Mucosa of descending colon (tissue), 3 donors: ENCODE data around the gene B4GALNT3. TPM values are rescaled to one million over a fixed set of nuclear protein-coding genes. Genes with fewer than 3 reads are reported as not detected.

ENCODE experiments used
- ATAC-seq: fragments of 200-7000 bp; cut with Tn5 transposase; one replicate; pipeline ENCODE4 v1.9.1; 2020; ENCODE audit warnings: mild to moderate bottlenecking, moderate library complexity
- DNase-seq, 3 donors: peaks; one replicate each; pipeline ENCODE4 v3.0.0-alpha.2; 2020
- H3K36me3 ChIP-seq: fragments of 200-600 bp; one replicate; pipeline ENCODE4 v1.8.0; 2021; ENCODE audit warnings: low read depth, mild to moderate bottlenecking
- H3K4me1 ChIP-seq: fragments of 200-600 bp; one replicate; pipeline ENCODE4 v1.8.0; 2021; ENCODE audit warnings: low read depth, mild to moderate bottlenecking
- H3K4me3 ChIP-seq: fragments of 200-600 bp; one replicate; pipeline ENCODE4 v1.8.0; 2021; ENCODE audit warnings: mild to moderate bottlenecking
- H3K9me3 ChIP-seq: fragments of 200-600 bp; one replicate; pipeline ENCODE4 v1.8.0; 2021; ENCODE audit warnings: mild to moderate bottlenecking
- intact Hi-C, 2 donors: fragments of 100-400 bp; cut with DNase I in 1 of 2; cut with micrococcal nuclease in 1 of 2; formaldehyde crosslinking; loops; one replicate each; pipeline versions ENCODE4 v1.11.0 to v1.11.1; 2022; cut with DNase I, micrococcal nuclease
- total RNA-seq, 3 donors: library from RNA; stranded (reverse); fragmentation: NEBNext Ultra II Directional in 2 of 3; extraction: Animal tissue kit (Norgen Biotek cat#: 25700) in 2 of 3; gene quantifications; one replicate each; pipeline versions ENCODE4 v1.2.1 to v1.2.4, GENCODE V29; 2021 to 2023
- TF ChIP-seq, protein P1 (sequence below): fragments of 200-600 bp; IDR thresholded peaks from one replicate; pipeline ENCODE4 v1.8.0; 2022; ENCODE audit warnings: antibody characterized with exemption, mild to moderate bottlenecking
- donor health status: DM: no; HTN: no; CAD: no; lungs with moderate emphysema.
- donor health status: DM: no; HTN: no; CAD: no.
- donor health status: DM: no; HTN: yes; CAD: no.

The B4GALNT3 gene
- total RNA-seq, 3 donors from 2014 or later: 62.9 to 134 (median 94.9) TPM

DNA sequence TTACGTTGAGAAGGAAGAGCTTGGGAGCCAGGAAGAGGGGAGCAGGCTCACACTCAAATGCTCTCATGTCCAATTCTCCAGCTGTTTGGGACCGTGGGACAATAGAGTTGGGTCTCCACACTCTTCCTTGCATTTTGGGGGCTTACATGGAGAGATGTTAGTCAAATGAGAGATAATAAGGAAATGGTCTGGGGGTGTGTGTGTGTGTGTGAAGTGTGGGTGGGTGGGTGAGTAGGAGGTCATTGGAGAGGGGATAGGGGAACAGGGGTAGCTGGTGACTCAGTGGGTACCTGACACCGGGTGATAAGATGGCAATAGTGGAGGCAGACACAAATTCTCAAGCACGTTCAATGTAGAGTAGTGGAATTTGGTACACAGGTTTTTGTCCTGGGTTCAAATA is 68.0 kb downstream of the B4GALNT3 start:
- Histone ChIP-seq H3K4me1 (peaks cover 5% of the 10 kb centered on the region), H3K9me3 (no peaks in the 10 kb centered on the region), H3K4me3 (no peak overlapping the region), H3K36me3 (no peaks in the 10 kb centered on the region)
- ATAC-seq (no peak), DNase-seq (no peak)
- intact Hi-C loops: no loop called here
- TF ChIP-seq, protein P1, sequence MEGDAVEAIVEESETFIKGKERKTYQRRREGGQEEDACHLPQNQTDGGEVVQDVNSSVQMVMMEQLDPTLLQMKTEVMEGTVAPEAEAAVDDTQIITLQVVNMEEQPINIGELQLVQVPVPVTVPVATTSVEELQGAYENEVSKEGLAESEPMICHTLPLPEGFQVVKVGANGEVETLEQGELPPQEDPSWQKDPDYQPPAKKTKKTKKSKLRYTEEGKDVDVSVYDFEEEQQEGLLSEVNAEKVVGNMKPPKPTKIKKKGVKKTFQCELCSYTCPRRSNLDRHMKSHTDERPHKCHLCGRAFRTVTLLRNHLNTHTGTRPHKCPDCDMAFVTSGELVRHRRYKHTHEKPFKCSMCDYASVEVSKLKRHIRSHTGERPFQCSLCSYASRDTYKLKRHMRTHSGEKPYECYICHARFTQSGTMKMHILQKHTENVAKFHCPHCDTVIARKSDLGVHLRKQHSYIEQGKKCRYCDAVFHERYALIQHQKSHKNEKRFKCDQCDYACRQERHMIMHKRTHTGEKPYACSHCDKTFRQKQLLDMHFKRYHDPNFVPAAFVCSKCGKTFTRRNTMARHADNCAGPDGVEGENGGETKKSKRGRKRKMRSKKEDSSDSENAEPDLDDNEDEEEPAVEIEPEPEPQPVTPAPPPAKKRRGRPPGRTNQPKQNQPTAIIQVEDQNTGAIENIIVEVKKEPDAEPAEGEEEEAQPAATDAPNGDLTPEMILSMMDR: no peak

DNA sequence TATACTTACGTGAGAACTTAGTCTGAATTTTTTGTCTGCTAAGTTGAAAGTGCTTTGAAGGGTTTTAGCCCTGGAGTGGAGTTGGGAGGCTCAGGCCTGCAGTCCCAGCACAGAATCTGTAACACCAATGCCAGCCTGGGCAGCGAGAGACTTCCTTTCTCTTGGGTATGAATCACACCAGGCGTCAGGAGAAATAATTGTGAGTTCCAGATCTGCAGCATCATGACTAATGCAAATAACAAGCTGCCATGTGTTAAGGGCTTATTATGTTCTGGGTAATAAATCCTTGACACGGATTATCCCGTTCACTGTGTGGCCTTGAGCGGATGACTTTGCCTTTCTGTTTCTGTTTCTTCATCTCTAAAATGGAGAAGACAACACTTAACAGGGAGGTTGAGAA is 70.6 kb downstream of the B4GALNT3 start:
- no peaks in the 10 kb centered on the region for H3K36me3 ChIP-seq
- intact Hi-C loops: no loop called here
- TF ChIP-seq, protein P1: no peak
- DNase-seq (no peak), ATAC-seq (peak; percentile 87)
- H3K4me3 ChIP-seq: no peak overlapping the region
- H3K9me3 ChIP-seq: no peaks in the 10 kb centered on the region
- no peaks in the 10 kb centered on the region for H3K4me1 ChIP-seq

DNA sequence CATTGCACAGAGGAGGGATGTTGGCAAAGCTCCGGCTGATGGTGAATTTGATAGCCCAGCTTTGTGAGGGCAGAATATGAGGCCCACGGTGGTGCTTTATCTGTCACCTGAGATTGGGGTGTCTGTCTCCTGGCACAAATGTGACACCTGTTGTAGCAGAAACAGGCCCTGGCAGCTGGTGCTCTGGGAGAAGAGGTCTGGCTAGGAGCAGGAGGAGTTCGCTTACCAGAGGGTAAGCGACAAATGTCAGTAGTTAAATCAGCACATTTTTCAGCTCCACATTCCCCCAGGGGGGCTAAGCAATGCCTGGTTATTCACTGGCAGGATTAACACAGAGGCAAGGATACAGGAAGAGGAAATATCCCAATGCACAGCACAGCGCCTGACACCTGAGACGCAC is 71.1 kb downstream of the B4GALNT3 start:
- intact Hi-C loops: no loop called here
- no peaks in the 10 kb centered on the region for H3K9me3 ChIP-seq
- H3K4me1 ChIP-seq: no peaks in the 10 kb centered on the region
- DNase-seq (no peak), ATAC-seq (no peak)
- H3K4me3 ChIP-seq: no peak overlapping the region
- H3K36me3 ChIP-seq: no peaks in the 10 kb centered on the region
- TF ChIP-seq, protein P1: no peak

DNA sequence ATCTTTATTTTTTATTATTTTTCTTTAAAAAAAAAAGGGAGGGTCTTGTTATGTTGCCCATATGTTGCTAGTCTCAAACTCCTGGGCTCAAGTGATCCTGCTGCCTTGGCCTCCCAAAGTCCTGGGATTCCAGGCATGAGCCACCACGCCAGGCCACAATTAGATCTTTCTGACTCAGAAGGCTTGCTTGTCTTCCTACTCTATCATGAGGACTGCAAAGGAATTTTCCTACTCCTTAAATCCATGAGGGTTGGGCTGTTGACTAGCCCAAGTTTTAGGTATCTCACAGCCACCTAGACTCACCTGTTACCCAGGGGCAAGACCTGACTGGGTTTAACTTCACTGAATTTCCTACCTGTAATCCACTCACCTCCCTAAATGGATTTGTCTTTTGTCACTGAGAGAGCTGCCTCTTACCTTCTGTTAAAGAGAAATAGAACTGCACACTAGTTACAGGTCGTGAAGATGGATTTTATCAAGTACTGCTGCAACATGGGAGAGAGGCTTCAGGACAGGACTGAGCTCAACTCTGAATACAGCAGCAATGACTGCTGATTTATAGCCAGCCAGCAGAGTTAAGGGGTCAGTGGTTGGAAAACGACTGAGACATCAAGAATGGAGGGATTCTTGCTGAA is 72.3 kb downstream of the B4GALNT3 start:
- H3K36me3 ChIP-seq: no peaks in the 10 kb centered on the region
- H3K4me1 ChIP-seq: peaks cover 4% of the 10 kb centered on the region
- DNase-seq (no peak), ATAC-seq (no peak)
- TF ChIP-seq, protein P1: no peak
- no peaks in the 10 kb centered on the region for H3K9me3 ChIP-seq
- intact Hi-C loops: no loop called here
- no peak overlapping the region for H3K4me3 ChIP-seq

DNA sequence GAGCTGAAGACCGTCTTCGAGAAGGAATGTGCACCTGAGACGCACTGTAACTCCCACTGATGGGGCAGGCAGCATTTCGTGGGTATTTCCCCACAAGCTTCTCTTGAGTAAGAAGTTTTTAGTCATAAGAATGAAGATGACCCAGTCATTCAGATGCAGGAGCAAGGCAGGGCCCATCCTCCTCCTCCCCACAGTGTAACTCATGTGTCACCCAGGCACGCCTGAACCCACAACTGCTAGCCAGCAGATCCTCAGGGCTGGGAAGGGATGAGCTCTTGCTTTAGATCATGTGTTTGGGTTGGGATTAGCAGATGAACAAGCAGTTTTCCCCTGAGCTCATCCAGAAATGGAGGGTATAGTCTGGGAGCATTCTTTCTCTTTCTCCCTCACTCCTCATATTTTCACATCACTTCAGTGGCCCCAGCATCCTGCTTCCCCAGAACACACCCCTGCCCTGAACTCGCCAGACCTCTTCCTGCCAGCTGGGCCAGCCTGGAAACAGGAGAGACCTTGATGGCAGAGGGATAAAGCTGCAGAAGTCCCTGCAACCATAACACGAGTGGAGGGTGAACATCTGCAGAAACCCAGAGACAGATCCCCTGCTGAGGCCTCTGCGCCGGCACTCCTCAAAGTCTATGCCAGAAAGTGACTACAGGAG is 73.3 kb downstream of the B4GALNT3 start:
- TF ChIP-seq, protein P1: no peak
- no peaks in the 10 kb centered on the region for H3K36me3 ChIP-seq
- intact Hi-C loops: no loop called here
- H3K4me3 ChIP-seq: no peak overlapping the region
- no peak for DNase-seq
- H3K4me1 ChIP-seq: peaks cover 6% of the 10 kb centered on the region
- no peak for ATAC-seq
- no peaks in the 10 kb centered on the region for H3K9me3 ChIP-seq
